ENCODE measurements around the gene ACO2.

ACO2 gene

DNA sequence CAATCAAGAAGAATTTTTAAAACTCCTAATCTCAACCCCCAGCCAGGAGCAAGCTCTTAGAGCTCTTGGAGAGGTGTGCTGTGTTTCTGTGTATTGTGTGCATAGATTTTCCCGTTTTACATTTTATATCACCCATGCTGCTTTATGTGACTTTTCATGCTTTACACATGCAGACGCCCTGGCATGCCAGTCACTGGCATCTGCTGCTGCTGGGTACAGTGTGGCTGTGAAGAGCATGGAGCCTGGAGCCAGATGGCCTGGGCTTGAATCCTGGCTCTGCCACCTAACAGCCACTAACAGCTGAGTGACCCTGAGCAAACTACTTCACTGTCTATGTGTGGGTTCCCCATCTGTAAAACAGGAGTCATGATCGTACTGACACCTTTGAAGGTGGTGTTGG lies 52.2 kb downstream of the ACO2 start:
- Histone ChIP-seq H3K9me3 (ENCODE audit: control insufficient read depth, insufficient read depth, low read length) (no peaks in the 10 kb centered on the region), H3K4me1 (ENCODE audit: control insufficient read depth, insufficient read depth, low read length) (no peaks in the 10 kb centered on the region), H3K4me3 (ENCODE audit: low read depth, low read length) (no peak overlapping the region), H3K27me3 (ENCODE audit: control insufficient read depth, insufficient read depth, low read length) (no peaks in the 10 kb centered on the region), H3K9ac (ENCODE audit: low read depth, low read length) (no peak overlapping the region), H3K36me3 (ENCODE audit: control insufficient read depth, insufficient read depth, low read length) (peaks cover 39% of the 10 kb centered on the region)

DNA sequence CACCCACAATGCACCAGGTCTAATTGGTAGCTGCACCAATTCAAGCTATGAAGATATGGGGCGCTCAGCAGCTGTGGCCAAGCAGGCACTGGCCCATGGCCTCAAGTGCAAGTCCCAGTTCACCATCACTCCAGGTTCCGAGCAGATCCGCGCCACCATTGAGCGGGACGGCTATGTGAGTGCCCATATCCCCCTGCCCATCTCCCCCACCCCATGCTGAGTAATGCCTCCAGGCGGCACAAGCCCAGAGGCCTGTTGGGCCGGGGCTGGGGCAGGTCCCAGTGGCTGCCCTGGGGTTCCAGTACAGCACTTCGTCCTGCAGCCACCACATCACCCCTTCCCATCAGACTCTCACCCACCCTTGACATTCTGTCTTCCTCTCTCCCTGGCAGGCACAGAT lies 53.9 kb downstream of the ACO2 start:
- Histone ChIP-seq H3K36me3 (ENCODE audit: control insufficient read depth, insufficient read depth, low read length) (peaks cover 45% of the 10 kb centered on the region), H3K4me3 (ENCODE audit: low read depth, low read length) (no peak overlapping the region), H3K27me3 (ENCODE audit: control insufficient read depth, insufficient read depth, low read length) (no peaks in the 10 kb centered on the region), H3K9ac (ENCODE audit: low read depth, low read length) (no peak overlapping the region), H3K4me1 (ENCODE audit: control insufficient read depth, insufficient read depth, low read length) (no peaks in the 10 kb centered on the region), H3K9me3 (ENCODE audit: control insufficient read depth, insufficient read depth, low read length) (no peaks in the 10 kb centered on the region)

DNA sequence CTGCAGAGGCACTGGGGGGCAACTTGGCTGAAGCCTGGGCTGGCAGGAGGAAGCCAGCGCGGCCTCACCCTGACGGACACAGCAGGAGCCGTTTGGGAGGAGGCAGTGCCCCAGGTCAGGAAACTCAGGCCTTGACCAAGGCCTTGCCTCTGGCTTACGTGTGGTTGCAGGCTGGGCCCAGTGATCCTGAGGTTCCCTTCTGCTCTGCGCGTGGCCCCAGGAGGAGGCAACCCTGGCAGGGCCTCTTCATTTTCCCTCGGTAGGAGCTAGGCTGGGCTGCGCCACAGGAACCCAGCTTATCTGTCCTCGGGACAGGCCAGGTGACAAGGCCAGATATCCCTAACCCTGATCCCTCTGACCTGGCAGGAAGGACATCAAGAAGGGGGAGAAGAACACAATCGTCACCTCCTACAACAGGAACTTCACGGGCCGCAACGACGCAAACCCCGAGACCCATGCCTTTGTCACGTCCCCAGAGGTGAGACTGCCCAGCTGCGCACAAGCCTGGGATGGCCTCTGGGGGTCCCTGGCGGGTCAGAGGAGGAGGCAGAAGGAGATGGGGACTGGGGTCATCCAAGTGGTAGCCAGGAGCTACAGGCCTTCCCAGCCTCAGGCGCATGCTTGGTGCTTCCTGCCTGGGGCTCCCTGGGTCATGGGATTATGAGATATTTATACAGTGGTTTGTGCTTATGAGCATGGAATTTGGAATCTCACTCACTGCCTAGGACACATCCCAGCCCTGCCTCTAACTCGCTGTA lies 54.7 kb downstream of the ACO2 start:
- H3K4me1 ChIP-seq (ENCODE audit: control insufficient read depth, insufficient read depth, low read length): no peaks in the 10 kb centered on the region
- H3K36me3 ChIP-seq (ENCODE audit: control insufficient read depth, insufficient read depth, low read length): peaks cover 53% of the 10 kb centered on the region
- no peak overlapping the region for H3K4me3 ChIP-seq (ENCODE audit: low read depth, low read length)
- H3K9ac ChIP-seq (ENCODE audit: low read depth, low read length): no peak overlapping the region
- H3K27me3 ChIP-seq (ENCODE audit: control insufficient read depth, insufficient read depth, low read length): no peaks in the 10 kb centered on the region
- H3K9me3 ChIP-seq (ENCODE audit: control insufficient read depth, insufficient read depth, low read length): no peaks in the 10 kb centered on the region

DNA sequence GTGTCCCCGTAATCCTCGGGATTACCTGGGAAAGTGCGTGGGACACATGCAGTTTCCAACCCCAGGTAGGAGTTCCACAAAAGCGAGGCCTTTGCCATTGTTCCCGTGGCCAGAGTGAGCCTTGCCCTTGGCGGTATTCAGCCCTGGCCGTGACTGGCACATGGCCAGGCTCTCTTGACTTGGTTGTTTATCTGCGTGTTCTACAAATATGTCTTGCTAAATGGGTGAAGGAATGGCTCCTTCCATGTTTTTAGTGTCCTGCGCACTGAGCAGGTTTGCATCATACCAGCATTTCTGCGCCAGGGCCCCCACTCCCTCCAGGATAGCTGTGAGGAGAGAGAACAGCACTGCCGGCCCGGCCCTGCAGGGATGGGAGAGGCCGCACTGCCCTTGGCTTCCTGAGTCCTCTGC lies 55.3 kb downstream of the ACO2 start:
- peaks cover 54% of the 10 kb centered on the region for H3K36me3 ChIP-seq (ENCODE audit: control insufficient read depth, insufficient read depth, low read length)
- no peaks in the 10 kb centered on the region for H3K9me3 ChIP-seq (ENCODE audit: control insufficient read depth, insufficient read depth, low read length)
- no peaks in the 10 kb centered on the region for H3K27me3 ChIP-seq (ENCODE audit: control insufficient read depth, insufficient read depth, low read length)
- H3K4me1 ChIP-seq (ENCODE audit: control insufficient read depth, insufficient read depth, low read length): no peaks in the 10 kb centered on the region
- H3K4me3 ChIP-seq (ENCODE audit: low read depth, low read length): no peak overlapping the region
- H3K9ac ChIP-seq (ENCODE audit: low read depth, low read length): no peak overlapping the region

DNA sequence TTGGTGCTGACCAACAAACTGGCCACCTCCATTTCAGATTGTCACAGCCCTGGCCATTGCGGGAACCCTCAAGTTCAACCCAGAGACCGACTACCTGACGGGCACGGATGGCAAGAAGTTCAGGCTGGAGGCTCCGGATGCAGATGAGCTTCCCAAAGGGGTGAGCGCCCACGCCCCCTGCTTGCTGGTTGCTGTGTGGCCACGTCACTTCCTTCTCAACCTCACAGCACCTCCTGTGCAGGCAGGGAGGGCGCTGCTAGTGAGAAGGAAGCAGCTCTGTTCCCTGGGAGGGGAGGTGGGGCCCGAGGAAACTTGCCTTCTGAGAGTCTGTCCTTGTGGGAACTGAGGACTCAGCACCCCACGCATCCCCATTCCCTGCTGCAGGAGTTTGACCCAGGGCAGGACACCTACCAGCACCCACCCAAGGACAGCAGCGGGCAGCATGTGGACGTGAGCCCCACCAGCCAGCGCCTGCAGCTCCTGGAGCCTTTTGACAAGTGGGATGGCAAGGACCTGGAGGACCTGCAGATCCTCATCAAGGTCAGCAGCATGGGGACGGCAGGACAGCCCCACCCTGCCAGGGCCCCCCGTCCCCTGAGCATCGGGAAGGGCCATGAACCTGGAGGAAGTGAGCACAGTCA lies 56.0 kb downstream of the ACO2 start:
- Histone ChIP-seq H3K9me3 (ENCODE audit: control insufficient read depth, insufficient read depth, low read length) (no peaks in the 10 kb centered on the region), H3K27me3 (ENCODE audit: control insufficient read depth, insufficient read depth, low read length) (no peaks in the 10 kb centered on the region), H3K9ac (ENCODE audit: low read depth, low read length) (no peak overlapping the region), H3K4me3 (ENCODE audit: low read depth, low read length) (no peak overlapping the region), H3K36me3 (ENCODE audit: control insufficient read depth, insufficient read depth, low read length) (peaks cover 53% of the 10 kb centered on the region), H3K4me1 (ENCODE audit: control insufficient read depth, insufficient read depth, low read length) (no peaks in the 10 kb centered on the region)

DNA sequence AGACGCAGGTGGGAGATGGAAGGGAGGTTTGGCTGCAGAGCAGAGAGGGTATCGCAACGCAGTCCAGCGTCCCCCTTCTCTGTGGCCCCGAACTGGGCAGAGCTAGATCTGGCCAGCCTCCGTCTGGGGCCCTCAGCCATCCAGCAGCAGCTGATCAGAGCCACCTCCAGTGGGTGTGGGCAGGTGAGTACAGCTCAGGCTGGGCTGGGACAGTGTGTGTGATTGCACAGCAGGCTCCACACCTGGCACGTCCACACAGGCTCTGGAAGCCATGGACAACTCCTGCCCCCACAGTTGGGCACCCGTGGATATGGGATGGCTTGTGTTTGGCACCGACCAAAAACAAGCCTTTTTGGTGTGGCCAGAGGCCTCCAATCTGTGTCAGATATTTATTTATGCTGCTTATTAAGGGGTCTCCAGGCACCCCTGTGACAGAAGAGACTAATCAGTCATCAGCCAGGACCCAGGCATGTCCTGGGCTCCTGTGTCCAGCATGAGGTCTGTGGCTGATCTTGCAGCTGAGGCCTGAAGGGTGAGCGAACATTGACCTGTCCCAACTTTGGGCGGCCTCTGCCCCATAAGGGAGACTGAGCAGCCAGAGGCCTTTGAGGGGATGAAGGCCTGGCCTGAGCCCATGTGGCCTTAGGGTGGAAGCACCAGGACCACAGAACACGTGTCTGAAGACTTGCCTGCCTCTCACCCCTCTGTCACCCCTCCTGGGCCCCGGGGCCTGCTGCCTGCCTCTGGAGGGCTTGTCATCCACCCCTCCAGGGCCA lies 56.7 kb downstream of the ACO2 start:
- no peaks in the 10 kb centered on the region for H3K4me1 ChIP-seq (ENCODE audit: control insufficient read depth, insufficient read depth, low read length)
- no peak overlapping the region for H3K9ac ChIP-seq (ENCODE audit: low read depth, low read length)
- no peak overlapping the region for H3K4me3 ChIP-seq (ENCODE audit: low read depth, low read length)
- H3K36me3 ChIP-seq (ENCODE audit: control insufficient read depth, insufficient read depth, low read length): peaks cover 57% of the 10 kb centered on the region
- no peaks in the 10 kb centered on the region for H3K9me3 ChIP-seq (ENCODE audit: control insufficient read depth, insufficient read depth, low read length)
- no peaks in the 10 kb centered on the region for H3K27me3 ChIP-seq (ENCODE audit: control insufficient read depth, insufficient read depth, low read length)

DNA sequence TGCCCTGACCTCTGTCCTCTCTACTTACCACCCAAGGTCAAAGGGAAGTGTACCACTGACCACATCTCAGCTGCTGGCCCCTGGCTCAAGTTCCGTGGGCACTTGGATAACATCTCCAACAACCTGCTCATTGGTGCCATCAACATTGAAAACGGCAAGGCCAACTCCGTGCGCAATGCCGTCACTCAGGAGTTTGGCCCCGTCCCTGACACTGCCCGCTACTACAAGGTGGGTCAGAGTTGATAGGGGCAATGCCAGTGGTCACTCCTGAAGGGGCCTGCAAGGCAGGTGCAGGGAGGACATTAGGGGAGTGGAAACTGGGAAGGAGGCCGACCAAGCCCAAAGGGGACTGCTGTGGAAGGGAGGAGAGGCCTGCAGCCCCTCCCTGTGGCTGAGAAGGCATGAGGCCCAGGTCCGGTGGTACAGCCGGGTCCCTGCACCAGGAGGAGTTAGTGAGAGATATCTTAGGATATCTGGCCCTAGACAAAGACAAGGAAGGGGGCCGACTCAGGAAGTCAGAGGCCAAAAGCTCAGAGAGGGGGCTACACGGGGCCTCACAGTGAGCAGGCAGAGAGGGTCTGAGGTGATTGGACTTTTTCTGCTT lies 57.4 kb downstream of the ACO2 start:
- Histone ChIP-seq H3K4me1 (ENCODE audit: control insufficient read depth, insufficient read depth, low read length) (no peaks in the 10 kb centered on the region), H3K9ac (ENCODE audit: low read depth, low read length) (no peak overlapping the region), H3K4me3 (ENCODE audit: low read depth, low read length) (no peak overlapping the region), H3K36me3 (ENCODE audit: control insufficient read depth, insufficient read depth, low read length) (peaks cover 64% of the 10 kb centered on the region), H3K27me3 (ENCODE audit: control insufficient read depth, insufficient read depth, low read length) (no peaks in the 10 kb centered on the region), H3K9me3 (ENCODE audit: control insufficient read depth, insufficient read depth, low read length) (no peaks in the 10 kb centered on the region)

DNA sequence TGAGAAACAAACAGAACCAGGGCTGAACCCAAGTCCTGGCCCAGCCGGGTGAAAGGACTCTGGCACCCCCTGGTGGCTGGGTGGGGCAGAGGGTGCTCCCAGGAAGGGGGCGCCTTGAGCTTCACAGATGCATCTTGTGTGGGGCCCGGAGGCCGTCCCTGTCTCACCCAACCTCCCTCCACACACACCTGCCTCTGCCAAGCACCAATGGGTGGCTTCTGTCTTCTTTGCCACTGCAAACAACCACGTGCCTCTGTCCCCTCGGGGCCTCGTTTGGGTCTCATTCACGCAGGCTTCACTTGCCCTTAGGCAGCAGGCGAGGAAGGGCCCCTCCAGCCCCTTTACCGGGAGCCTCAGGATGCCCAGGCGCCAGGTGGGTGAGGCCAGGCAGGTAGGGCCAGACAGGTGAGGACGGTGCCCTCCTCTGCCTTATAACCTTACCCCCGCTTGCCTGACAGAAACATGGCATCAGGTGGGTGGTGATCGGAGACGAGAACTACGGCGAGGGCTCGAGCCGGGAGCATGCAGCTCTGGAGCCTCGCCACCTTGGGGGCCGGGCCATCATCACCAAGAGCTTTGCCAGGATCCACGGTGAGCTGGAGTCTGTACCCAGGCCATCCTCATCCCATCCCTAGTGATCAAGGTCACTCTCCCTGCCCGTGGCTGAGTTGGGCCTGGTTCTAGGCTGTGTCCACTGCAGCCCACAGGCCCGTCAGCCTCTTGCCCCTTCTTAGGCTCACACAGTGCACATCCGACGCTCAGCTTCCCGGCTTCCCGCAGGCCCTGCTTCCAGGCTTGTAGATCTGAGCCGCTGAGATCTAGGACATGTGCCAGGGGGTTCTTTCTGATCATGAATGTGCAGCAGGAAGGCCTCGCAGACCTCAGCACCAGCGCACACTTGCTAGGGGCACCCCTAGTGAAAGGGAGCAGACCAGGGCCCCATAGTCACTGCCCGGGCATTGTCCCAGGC lies 58.2 kb downstream of the ACO2 start:
- H3K36me3 ChIP-seq (ENCODE audit: control insufficient read depth, insufficient read depth, low read length): peaks cover 72% of the 10 kb centered on the region

DNA sequence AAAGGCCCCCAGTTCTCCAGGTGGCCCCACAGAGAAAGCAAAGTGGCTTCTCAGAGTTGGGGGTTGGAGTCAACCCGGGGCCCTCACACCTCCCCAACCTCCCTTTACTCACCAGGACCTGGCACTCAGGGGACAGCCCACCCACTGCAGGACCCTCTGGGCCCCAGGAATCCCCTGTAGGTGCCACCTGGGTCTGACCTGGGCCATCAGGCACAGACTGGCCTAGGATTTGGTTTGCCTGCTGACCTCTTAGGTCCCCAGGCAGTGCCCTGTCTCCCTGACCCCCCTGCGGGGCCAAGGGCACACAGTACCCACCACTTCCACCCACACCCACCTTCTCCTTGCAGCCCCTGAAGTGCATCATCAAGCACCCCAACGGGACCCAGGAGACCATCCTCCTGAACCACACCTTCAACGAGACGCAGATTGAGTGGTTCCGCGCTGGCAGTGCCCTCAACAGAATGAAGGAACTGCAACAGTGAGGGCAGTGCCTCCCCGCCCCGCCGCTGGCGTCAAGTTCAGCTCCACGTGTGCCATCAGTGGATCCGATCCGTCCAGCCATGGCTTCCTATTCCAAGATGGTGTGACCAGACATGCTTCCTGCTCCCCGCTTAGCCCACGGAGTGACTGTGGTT lies 59.3 kb downstream of the ACO2 start:
- Histone ChIP-seq H3K27me3 (ENCODE audit: control insufficient read depth, insufficient read depth, low read length) (no peaks in the 10 kb centered on the region), H3K4me1 (ENCODE audit: control insufficient read depth, insufficient read depth, low read length) (peaks cover 5% of the 10 kb centered on the region), H3K36me3 (ENCODE audit: control insufficient read depth, insufficient read depth, low read length) (peaks cover 74% of the 10 kb centered on the region), H3K4me3 (ENCODE audit: low read depth, low read length) (no peak overlapping the region), H3K9me3 (ENCODE audit: control insufficient read depth, insufficient read depth, low read length) (no peaks in the 10 kb centered on the region), H3K9ac (ENCODE audit: low read depth, low read length) (no peak overlapping the region)

More for the DNA sequence above, 58.2 kb downstream of the ACO2 start:
- H3K4me1 ChIP-seq (ENCODE audit: control insufficient read depth, insufficient read depth, low read length): no peaks in the 10 kb centered on the region
- no peaks in the 10 kb centered on the region for H3K9me3 ChIP-seq (ENCODE audit: control insufficient read depth, insufficient read depth, low read length)
- H3K27me3 ChIP-seq (ENCODE audit: control insufficient read depth, insufficient read depth, low read length): no peaks in the 10 kb centered on the region
- no peak overlapping the region for H3K4me3 ChIP-seq (ENCODE audit: low read depth, low read length)
- H3K9ac ChIP-seq (ENCODE audit: low read depth, low read length): no peak overlapping the region

DNA sequence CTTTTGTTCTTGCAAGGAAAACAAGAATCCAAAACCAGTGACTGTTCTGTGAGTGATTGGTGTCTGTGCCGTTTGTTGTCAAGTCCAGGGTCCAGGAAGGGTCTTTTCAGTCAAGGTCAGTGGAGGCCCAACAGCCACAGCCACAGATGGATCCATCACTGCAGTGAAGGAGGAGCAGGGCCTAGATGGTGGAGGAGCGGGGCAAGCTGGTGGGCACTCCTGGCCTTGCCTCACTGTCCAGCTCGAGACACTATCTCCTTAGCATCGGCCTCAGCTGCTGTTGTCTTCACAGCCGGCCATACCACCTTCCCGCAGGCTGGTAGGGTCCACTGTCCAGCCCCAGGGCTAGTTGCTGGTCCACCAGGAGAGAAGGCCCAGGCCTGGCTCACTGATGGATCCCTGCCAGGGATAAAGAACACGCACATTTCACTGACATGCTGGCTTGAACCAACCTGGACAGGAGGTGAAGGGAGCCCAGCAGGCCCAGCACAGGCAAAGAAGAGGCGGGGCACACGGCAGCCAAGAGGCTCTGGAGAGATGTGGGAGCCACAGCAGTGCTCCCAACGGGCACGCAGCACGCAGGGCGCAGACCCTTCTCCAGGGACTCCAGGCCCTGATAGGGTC lies 60.1 kb downstream of the ACO2 start:
- Histone ChIP-seq H3K9ac (ENCODE audit: low read depth, low read length) (no peak overlapping the region), H3K36me3 (ENCODE audit: control insufficient read depth, insufficient read depth, low read length) (peaks cover 76% of the 10 kb centered on the region), H3K4me3 (ENCODE audit: low read depth, low read length) (no peak overlapping the region), H3K27me3 (ENCODE audit: control insufficient read depth, insufficient read depth, low read length) (no peaks in the 10 kb centered on the region), H3K9me3 (ENCODE audit: control insufficient read depth, insufficient read depth, low read length) (no peaks in the 10 kb centered on the region), H3K4me1 (ENCODE audit: control insufficient read depth, insufficient read depth, low read length) (peaks cover 5% of the 10 kb centered on the region)
